ENCODE measurements around the gene IMPG1. TPM values are rescaled to one million over a fixed set of nuclear protein-coding genes. Genes with fewer than 3 reads are reported as not detected.
"Not testable (repeated sequence)": the region's sequence is repeated elsewhere in the genome, so short reads cannot be mapped to it uniquely, and the experiment has no call there.

Gene IMPG1
- total RNA-seq, 1 experiment from 2014 or later, result not detected

GRCh38 chr6:75952128-75952527 is 120.3 kb downstream of the IMPG1 start:
- DNase-seq (ENCODE audit: low read depth), result no peak

- no peak for DNase-seq (ENCODE audit: low read depth)
Measured at GRCh38 chr6:75947935-75948334, 124.5 kb downstream of the IMPG1 start.

DNA sequence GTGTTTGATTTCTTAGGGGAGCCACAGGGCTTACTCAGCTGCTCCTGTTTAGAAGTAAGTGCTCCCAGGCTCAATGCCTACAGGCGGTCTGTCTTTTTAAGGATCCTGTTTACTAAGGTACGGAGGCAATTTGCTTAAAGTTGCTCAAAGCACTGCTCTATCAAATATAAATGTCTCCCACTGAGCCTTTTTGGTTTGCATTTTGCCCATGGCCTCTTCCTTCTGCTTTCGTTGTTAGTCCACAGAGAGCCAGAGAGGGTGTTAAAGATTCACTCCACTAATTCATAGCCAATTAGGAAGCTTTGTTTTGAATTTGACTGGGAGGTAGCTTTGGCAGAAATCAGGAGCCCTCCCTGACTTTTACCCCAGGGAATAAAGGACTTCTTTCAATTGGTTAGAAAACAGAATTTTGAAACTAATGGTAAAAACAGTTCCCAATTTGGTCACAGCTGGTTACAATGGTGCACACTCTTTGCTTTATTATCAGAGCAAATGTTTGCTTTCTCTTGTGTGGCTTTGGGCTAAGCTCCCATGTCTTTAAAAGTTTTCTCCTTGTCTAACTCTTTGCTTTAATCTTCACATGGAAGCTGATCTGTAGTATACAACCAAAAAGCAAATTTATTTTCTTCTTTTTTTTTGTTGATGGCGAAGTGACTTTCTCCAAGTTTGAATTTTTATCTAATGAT is 126.2 kb downstream of the IMPG1 start:
- no peak for DNase-seq (ENCODE audit: low read depth)

GRCh38 chr6:75943381-75943780 is 129.1 kb downstream of the IMPG1 start:
- DNase-seq (ENCODE audit: low read depth), result no peak

DNA sequence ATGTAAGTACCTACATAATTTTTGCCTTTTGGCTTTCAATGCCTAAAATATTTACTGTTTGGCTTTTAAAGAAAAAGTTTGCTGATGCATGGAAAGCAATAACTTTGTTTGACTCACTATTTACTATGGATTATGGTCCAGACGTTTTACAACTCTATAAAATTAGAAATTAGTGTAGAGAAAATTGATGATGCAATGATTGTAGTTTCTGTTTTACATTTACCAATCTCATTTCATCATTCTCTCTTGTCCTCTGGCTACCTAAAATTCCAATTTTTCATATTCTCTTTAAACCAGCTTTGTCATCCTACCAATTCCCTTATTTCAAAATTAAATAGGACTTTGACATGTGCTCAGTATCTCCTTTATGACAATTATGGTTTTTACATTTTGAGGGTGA is 131.0 kb downstream of the IMPG1 start:
- DNase-seq (ENCODE audit: low read depth), result no peak

GRCh38 chr6:75940564-75940963 is 131.9 kb downstream of the IMPG1 start:
- DNase-seq (ENCODE audit: low read depth), result no peak

- DNase-seq (ENCODE audit: low read depth), result no peak
Measured at GRCh38 chr6:75937846-75938245, 134.6 kb downstream of the IMPG1 start.

DNA sequence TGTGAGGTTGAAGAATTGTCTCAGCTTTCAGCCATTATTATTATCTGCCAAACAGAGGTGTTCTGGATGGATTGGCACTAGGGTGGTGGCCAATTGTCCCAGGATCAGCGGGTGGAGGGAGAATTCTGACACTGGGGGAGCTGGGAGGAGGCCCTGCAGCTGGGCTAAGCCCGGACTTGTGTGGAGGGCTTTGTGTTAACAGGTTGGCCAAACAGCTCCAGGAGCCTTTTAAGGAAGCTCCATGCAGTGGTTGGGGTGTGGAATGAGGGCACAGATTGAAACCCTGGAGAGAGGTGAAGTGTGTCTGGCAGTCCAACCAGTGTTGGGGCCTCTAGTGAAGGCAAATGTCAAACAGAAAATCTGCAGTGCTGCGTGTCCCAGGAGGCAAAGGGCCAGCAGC is 135.8 kb downstream of the IMPG1 start:
- no peak for DNase-seq (ENCODE audit: low read depth)

DNA sequence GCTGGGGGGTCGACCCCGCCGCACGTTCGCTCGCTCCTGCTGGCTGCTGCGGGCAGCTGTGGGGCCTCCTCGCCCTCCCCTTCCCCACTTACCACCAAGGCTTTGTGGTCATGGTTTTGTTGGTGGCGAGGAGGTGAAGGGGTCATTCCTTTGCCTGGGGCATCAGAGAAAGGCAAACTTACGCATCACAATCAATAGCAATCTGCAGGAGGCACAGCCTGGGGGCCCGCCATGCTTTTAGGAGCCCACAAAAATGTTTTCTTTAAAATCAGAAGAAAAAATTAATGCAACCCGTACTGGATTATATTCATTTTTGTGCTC is 137.0 kb downstream of the IMPG1 start:
- DNase-seq (ENCODE audit: low read depth), result no peak

DNA sequence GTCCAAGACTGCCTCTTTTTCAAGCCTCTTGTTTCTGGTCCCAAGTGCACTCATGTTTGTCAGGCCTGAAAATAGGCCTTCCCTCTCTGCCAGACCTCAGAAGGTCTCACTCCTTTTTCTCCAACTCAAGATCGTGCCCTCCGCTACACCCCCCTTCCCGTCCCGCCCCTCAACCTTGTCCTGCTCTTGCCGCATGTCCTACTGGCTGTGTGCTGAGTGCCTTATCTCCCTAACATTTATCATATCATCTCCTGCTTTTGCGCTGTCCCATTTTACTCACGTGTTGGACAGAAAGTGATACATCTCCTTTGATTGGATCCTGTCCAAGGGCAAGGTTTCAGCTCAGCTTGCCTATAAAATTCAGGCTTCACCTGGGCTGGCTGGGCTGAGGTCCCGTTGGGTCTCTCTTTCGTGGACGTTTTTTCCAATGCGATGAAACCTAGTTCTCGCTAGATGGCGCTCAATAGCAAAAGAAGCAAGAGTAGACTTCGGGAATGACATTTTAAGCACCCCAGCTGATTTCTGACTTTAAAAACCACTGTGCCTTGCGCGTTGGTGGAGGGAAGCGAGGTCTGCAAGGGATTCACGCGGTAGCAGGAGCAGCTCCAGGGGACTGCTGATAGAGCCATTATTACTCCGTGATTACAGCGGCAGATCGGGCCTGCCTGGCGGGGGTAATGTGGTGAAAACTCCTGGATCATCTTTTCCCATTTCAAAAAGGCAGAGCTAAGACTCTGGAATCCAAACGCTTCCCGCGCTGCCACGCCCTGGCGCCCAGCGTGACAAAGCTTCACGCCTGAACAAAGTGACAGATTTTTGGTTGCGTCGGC is 137.6 kb downstream of the IMPG1 start:
- DNase-seq (ENCODE audit: low read depth), result peak; percentile 86

- DNase-seq (ENCODE audit: low read depth), result no peak
Measured at GRCh38 chr6:75933387-75933975, 139.0 kb downstream of the IMPG1 start.

DNA sequence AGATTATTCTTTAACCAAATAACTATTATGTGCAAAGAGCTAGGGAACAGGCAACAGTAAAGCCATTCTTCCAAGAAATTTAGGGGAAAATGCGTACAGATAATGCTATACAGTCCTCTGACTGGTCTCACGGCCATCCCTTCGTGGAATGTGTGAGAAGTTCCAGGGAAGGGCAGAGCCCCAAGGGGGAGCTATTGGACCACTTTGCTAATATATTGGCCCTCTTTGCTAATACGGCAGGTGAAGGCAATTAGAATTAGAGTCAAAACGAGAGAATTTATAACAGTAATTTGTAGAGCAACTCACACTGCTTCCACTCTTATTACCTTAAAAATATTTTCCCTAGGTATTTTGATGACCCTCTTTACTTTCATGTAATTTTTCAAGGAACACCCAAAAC is 140.4 kb downstream of the IMPG1 start:
- peak; percentile 39 for DNase-seq (ENCODE audit: low read depth)

GRCh38 chr6:75931011-75931680 is 141.3 kb downstream of the IMPG1 start:
- no peak for DNase-seq (ENCODE audit: low read depth)

DNA sequence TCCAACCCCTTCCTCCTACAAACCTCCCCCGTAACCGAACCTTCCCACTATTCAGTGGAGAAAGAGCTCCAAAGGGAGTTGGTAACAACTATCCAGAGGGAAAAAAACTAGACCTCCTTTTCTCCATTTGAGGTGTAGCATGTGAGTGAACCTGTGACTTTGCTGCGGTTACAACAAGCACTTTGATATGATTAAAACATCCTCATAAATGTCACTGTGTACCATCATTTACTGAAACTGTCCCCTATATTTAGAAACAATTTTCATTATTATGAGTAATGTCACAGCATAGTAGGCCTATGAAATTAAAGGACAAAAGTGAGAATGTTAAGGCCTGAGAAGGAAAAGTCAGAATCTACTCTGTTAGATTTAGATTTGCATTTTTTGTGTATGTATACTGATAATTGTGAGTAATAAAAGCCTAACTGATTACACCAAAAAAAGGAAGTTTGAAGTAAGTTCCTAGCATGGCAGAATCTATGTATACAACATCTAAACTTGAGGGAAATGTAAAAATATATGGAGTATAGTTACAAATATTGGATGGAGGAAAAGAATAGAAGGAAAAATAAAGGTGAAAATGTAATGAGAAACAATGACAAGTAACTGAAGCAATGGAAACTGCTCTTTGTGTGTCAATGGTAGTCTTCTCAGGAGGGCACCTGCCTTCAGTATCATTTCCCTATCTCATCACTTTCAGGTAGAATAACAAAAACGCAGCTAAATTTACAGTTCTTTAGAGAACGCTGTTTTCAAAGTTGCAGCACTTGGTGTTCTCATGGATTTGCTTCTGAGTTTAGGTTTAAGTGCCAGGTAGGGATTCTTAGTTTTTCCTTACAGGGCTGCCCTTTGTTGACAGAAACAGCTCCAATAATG is 145.9 kb downstream of the IMPG1 start:
- DNase-seq (ENCODE audit: low read depth), result no peak

DNA sequence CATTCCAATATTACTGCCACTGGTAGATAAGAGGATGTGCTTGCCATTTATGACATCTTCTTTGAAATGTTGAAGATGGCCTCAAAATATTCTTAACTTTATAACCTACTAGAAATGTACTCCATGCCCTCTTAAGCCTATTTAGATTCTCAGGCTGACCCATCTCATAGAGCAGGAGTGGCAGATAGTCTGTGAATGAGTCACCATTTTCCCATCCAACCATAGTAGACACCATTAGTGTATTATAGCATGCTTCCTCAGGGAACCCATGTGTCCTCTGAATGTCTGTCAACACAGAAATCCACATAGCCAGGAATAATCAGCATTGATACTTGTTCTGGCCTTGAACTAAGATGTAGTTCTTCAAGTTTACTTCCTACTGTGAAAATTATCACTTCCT is 150.2 kb downstream of the IMPG1 start:
- DNase-seq (ENCODE audit: low read depth), result peak; percentile 70

- no peak for DNase-seq (ENCODE audit: low read depth)
Measured at GRCh38 chr6:75913040-75913439, 159.4 kb downstream of the IMPG1 start.

- no peak for DNase-seq (ENCODE audit: low read depth)
Measured at GRCh38 chr6:75907444-75907843, 165.0 kb downstream of the IMPG1 start.

GRCh38 chr6:75906871-75907270 is 165.6 kb downstream of the IMPG1 start:
- no peak for DNase-seq (ENCODE audit: low read depth)

- not testable (repeated sequence) for DNase-seq (ENCODE audit: low read depth)
Measured at GRCh38 chr6:75905129-75905528, 167.3 kb downstream of the IMPG1 start.

DNA sequence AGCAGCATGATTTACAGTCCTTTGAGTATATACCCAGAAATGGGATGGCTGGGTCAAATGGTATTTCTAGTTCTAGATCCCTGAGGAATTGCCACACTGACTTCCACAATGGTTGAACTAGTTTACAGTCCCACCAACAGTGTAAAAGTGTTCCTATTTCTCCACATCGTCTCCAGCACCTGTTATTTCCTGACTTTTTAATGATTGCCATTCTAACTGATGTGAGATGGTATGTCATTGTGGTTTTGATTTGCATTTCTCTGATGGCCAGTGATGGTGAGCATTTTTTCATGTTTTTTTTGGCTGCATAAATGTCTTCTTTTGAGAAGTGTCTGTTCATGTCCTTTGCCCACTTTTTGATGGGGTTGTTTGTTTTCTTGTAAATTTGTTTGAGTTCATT is 172.2 kb downstream of the IMPG1 start:
- not testable (repeated sequence) for DNase-seq (ENCODE audit: low read depth)

DNA sequence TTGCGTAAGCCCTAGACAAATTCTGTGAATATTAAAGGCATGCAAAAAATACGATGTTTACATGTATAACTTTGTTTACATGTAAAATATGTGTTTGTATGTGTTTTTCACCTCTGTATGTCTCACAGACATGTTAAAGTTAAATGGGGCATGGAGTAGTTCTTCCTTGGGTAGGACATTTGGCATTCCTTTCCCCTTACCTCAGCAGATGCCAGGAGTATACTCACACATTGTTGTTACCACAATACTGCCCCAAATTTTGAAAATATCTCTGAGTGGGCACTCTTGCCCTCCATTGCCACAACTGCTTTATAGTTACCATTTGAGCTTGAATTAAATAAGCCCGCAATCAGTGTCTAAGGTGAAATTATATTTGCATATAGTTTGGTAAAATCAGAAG is 175.9 kb downstream of the IMPG1 start:
- peak; percentile 42 for DNase-seq (ENCODE audit: low read depth)

- no peak for DNase-seq (ENCODE audit: low read depth)
Measured at GRCh38 chr6:75893776-75894152, 178.7 kb downstream of the IMPG1 start.
